OCI-LY1 (cell line): Measurements from ENCODE around the gene ZNF253.
"Not testable (repeated sequence)": the region's sequence is repeated elsewhere in the genome, so short reads cannot be mapped to it uniquely, and the experiment has no call there.

ENCODE experiments used
- H2AFZ ChIP-seq: fragments of 200-600 bp; sonication (generic), shearing (Covaris generic); 2 replicates; pipeline ENCODE4 v1.6.0; 2014; ENCODE audit warnings: antibody characterized with exemption, mild to moderate bottlenecking, low read length
- H3F3A ChIP-seq: fragments of 200-600 bp; sonication (generic), shearing (Covaris generic); 2 replicates; pipeline ENCODE4 v1.6.0; 2014; ENCODE audit warnings: mild to moderate bottlenecking, antibody characterized with exemption, low read length, moderate library complexity; ENCODE audit not compliant: insufficient read depth
- H3K27ac ChIP-seq: fragments of 200-600 bp; sonication (generic); 2 replicates; pipeline ENCODE4 v1.5.1; 2014; ENCODE audit warnings: low read length, mixed run types, mild to moderate bottlenecking, low read depth; ENCODE audit not compliant: poor library complexity, severe bottlenecking
- H3K27me3 ChIP-seq: fragments of 200-600 bp; sonication (generic); 2 replicates; pipeline ENCODE4 v1.6.0; 2014; ENCODE audit warnings: antibody characterized with exemption, mild to moderate bottlenecking, low read length, moderate library complexity; ENCODE audit not compliant: insufficient read depth
- H3K36me3 ChIP-seq: fragments of 200-600 bp; sonication (generic); 2 replicates; pipeline ENCODE4 v1.6.1; 2014; ENCODE audit warnings: mild to moderate bottlenecking, antibody characterized with exemption, low read length, moderate library complexity, mixed read lengths; ENCODE audit not compliant: insufficient read depth
- H3K4me1 ChIP-seq: fragments of 200-600 bp; sonication (generic); 2 replicates; pipeline ENCODE4 v1.5.1; 2014; ENCODE audit warnings: mild to moderate bottlenecking, low read length, moderate library complexity; ENCODE audit not compliant: insufficient read depth, severe bottlenecking
- H3K4me2 ChIP-seq: fragments of 200-600 bp; sonication (generic), shearing (Covaris generic); 2 replicates; pipeline ENCODE4 v1.6.1; 2014; ENCODE audit warnings: low read length
- H3K4me3 ChIP-seq: fragments of 200-600 bp; sonication (generic); 2 replicates; pipeline ENCODE4 v1.5.1; 2014; ENCODE audit warnings: low read length, low read depth, mild to moderate bottlenecking, mixed read lengths; ENCODE audit not compliant: poor library complexity, severe bottlenecking
- H3K79me2 ChIP-seq: fragments of 200-600 bp; shearing (Covaris generic); 2 replicates; pipeline ENCODE4 v1.6.1; 2016; ENCODE audit warnings: mixed run types, low read length, mixed read lengths; ENCODE audit not compliant: insufficient read depth
- H3K9ac ChIP-seq: fragments of 200-600 bp; sonication (generic), shearing (Covaris generic); 2 replicates; pipeline ENCODE4 v1.6.1; 2014; ENCODE audit warnings: mild to moderate bottlenecking, low read length, mixed read lengths
- H3K9me2 ChIP-seq: fragments of 200-600 bp; sonication (generic), shearing (Covaris generic); 2 replicates; pipeline ENCODE4 v1.6.1; 2014; ENCODE audit warnings: low read depth, mild to moderate bottlenecking, low read length, mixed read lengths
- H3K9me3 ChIP-seq: fragments of 200-600 bp; shearing (Covaris generic); 2 replicates; pipeline ENCODE4 v1.6.1; 2014; ENCODE audit warnings: low read length, mixed read lengths
- H4K20me1 ChIP-seq: fragments of 200-600 bp; sonication (generic), shearing (Covaris generic); 2 replicates; pipeline ENCODE4 v1.6.0; 2016; ENCODE audit warnings: mild to moderate bottlenecking, low read length; ENCODE audit not compliant: insufficient read depth
- EZH2 ChIP-seq: fragments of 200-600 bp; sonication (generic), shearing (Covaris generic); IDR thresholded peaks from 2 replicates; pipeline ENCODE4 v1.8.0; 2017; ENCODE audit warnings: borderline replicate concordance, mixed run types, mild to moderate bottlenecking, antibody characterized with exemption, low read length, moderate library complexity, mixed read lengths
- TF ChIP-seq, protein P1 (sequence below): fragments of 200-600 bp; sonication (generic), shearing (Covaris generic); IDR thresholded peaks from 2 replicates; pipeline ENCODE4 v1.5.1; 2017; ENCODE audit warnings: mild to moderate bottlenecking, antibody characterized with exemption, low read length, moderate library complexity, mixed read lengths

ZNF253 gene

DNA sequence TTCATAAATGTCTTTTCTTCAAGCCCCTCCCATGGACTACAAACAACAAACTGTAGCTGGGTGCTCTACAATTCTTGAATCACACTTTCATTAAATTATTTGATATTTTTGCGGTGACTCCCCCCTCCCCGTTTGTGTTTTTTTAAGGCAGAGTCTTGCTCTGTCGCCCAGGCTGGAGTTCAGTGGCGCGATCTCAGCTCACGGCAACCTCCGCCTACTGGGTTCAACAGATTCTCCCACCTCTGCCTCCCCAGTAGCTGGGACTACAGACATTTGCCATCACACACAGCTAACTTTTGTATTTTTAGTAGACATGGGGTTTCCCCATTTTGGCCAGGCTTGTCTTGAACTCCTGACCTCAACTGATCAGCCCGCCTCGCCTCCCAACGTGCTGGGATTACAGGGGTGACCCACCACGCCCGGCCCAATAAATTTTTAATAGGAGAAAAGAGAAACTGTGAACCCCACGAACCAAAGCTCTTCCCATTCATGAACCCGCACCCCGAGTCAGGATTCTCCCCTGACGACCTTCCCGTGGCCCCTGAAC is 44.8 kb upstream of the ZNF253 start:
- Histone ChIP-seq H3F3A (no peaks in the 10 kb centered on the region), H2AFZ (no peak overlapping the region), H3K27me3 (no peaks in the 10 kb centered on the region), H3K9me3 (peaks cover 25% of the 10 kb centered on the region), H3K79me2 (peaks cover 15% of the 10 kb centered on the region), H3K4me3 (peak overlapping the region; percentile 73), H3K27ac (peak overlapping the region; percentile 81), H3K9me2 (no peaks in the 10 kb centered on the region), H3K36me3 (peaks cover 34% of the 10 kb centered on the region), H3K9ac (peak overlapping the region; percentile 76), H3K4me2 (peak overlapping the region; percentile 69), H3K4me1 (peaks cover 4% of the 10 kb centered on the region), H4K20me1 (no peaks in the 10 kb centered on the region)
- no peak for TF ChIP-seq EZH2
- TF ChIP-seq, protein P1, sequence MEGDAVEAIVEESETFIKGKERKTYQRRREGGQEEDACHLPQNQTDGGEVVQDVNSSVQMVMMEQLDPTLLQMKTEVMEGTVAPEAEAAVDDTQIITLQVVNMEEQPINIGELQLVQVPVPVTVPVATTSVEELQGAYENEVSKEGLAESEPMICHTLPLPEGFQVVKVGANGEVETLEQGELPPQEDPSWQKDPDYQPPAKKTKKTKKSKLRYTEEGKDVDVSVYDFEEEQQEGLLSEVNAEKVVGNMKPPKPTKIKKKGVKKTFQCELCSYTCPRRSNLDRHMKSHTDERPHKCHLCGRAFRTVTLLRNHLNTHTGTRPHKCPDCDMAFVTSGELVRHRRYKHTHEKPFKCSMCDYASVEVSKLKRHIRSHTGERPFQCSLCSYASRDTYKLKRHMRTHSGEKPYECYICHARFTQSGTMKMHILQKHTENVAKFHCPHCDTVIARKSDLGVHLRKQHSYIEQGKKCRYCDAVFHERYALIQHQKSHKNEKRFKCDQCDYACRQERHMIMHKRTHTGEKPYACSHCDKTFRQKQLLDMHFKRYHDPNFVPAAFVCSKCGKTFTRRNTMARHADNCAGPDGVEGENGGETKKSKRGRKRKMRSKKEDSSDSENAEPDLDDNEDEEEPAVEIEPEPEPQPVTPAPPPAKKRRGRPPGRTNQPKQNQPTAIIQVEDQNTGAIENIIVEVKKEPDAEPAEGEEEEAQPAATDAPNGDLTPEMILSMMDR, result no peak

DNA sequence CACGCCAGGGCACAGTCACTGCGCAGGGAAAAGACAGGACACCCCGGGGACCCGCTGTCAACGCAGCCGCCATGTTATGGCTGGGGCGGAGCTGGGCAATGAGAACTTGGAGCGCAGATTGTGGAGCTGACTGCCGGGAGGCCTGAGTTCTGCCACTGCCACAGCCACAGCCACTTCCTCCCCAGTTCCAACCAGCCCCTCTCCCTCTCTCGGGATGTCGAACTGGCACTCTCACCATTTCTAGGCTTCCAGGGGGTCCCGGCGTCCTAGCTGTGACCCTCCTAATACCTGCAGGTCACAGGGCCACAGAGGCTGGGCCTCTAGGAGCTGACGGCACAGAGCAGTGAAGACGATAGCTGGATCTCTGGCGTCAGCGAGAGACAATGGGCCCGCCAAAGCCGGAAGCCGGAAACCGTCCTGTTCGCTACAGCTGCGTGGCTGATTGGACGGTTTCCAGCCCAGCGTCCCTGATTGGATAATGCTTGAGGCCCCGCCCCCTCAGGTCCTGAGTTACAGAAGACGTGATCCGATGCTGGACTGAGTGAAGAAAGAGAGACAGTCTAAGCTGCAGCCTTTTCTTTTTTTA is 44.2 kb upstream of the ZNF253 start, which contains the start of gene ZNF506:
ZNF506 (minus strand) TSS at position 385 of the 586 bp plus-strand sequence; CDS start at position 238, 147 bp downstream.
- peak within 1 kb of the TSS; percentile 76 for H3K9ac ChIP-seq
- no peaks in the 10 kb centered on the region for H3K9me2 ChIP-seq
- no peaks in the 10 kb centered on the region for H4K20me1 ChIP-seq
- H3K4me3 ChIP-seq, result peak within 1 kb of the TSS; percentile 73
- 0 out of 2 replicates have a peak within 1 kb of the TSS, but pooled peaks have one; percentile 79 for H2AFZ ChIP-seq
- H3K36me3 ChIP-seq, result peaks cover 32% of the 10 kb centered on the region
- H3K79me2 ChIP-seq, result peaks cover 15% of the 10 kb centered on the region
- no peaks in the 10 kb centered on the region for H3F3A ChIP-seq
- no peaks in the 10 kb centered on the region for H3K27me3 ChIP-seq
- H3K4me2 ChIP-seq, result peak within 1 kb of the TSS; percentile 69
- peaks cover 25% of the 10 kb centered on the region for H3K9me3 ChIP-seq
- H3K27ac ChIP-seq, result peak within 1 kb of the TSS; percentile 81
- no peak for TF ChIP-seq EZH2
- TF ChIP-seq, protein P1, result no peak
- peaks cover 4% of the 10 kb centered on the region for H3K4me1 ChIP-seq

DNA sequence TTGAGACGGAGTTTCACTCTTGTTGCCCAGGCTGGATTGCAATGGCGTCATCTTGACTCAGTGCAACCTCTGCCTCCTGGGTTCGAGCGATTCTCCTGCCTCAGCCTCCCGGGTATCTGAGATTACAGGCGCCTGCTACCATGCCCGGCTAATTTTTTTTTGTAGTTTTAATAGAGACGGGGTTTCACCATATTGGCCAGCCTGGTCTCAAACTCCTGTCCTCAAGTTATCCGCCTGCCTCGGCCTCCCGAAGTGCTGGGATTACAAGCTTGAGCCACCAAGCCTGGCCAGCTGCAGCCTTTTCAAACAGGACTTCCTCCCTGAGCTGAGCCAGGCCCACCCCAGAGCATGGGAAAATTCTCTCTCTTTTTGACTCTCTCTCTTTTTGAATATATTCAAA is 43.7 kb upstream of the ZNF253 start:
- H3F3A ChIP-seq, H3K9me2 ChIP-seq, H3K27ac ChIP-seq, H3K27me3 ChIP-seq, H4K20me1 ChIP-seq, H3K4me1 ChIP-seq: not testable (repeated sequence)
- H3K4me3 ChIP-seq, result peak overlapping the region; percentile 73
- peaks cover 30% of the 10 kb centered on the region for H3K36me3 ChIP-seq
- peaks cover 25% of the 10 kb centered on the region for H3K9me3 ChIP-seq
- H3K4me2 ChIP-seq, result peak overlapping the region; percentile 59
- 0 out of 2 replicates have a peak overlapping the region, but pooled peaks have one; percentile 30 for H3K9ac ChIP-seq
- H2AFZ ChIP-seq, result 0 out of 2 replicates have a peak overlapping the region, but pooled peaks have one; percentile 79
- H3K79me2 ChIP-seq, result peaks cover 15% of the 10 kb centered on the region
